ENCODE data around the gene FBL.

GRCh38 chr19:39828015-39828653, 18.0 kb downstream of the FBL start:
- TF ChIP-seq EZH2 (IDR thresholded peaks at IDR 0.05; ENCODE audit: borderline replicate concordance, low read length) = no peak
- TF ChIP-seq, protein P1, sequence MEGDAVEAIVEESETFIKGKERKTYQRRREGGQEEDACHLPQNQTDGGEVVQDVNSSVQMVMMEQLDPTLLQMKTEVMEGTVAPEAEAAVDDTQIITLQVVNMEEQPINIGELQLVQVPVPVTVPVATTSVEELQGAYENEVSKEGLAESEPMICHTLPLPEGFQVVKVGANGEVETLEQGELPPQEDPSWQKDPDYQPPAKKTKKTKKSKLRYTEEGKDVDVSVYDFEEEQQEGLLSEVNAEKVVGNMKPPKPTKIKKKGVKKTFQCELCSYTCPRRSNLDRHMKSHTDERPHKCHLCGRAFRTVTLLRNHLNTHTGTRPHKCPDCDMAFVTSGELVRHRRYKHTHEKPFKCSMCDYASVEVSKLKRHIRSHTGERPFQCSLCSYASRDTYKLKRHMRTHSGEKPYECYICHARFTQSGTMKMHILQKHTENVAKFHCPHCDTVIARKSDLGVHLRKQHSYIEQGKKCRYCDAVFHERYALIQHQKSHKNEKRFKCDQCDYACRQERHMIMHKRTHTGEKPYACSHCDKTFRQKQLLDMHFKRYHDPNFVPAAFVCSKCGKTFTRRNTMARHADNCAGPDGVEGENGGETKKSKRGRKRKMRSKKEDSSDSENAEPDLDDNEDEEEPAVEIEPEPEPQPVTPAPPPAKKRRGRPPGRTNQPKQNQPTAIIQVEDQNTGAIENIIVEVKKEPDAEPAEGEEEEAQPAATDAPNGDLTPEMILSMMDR (conservative IDR thresholded peaks at IDR 0.05 in 1 of 2, IDR thresholded peaks at IDR 0.05 in 1 of 2; ENCODE audit: extremely low read depth in 1 of 2, insufficient read depth in 1 of 2, low read depth in 1 of 2, low read length in 2 of 2) = no peak

Measured in mammary epithelial cell (primary cell).